GM19351 (cell line): ENCODE measurements around the gene THRB.

Experiments
- ATAC-seq: cut with Tn5 transposase; IDR thresholded peaks from one replicate; pipeline ENCODE4 v1.9.1; 2021; ENCODE audit warnings: mild to moderate bottlenecking, moderate library complexity; ENCODE audit not compliant: unreplicated experiment

The THRB gene

GRCh38 chr3:24316887-24317383 lies 177.7 kb downstream of the THRB start:
- ATAC-seq = no peak

GRCh38 chr3:24315971-24316370 lies 178.7 kb downstream of the THRB start:
- ATAC-seq = no peak

- no peak for ATAC-seq
Measured at GRCh38 chr3:24315356-24315755, 179.3 kb downstream of the THRB start.

- ATAC-seq = no peak
Measured at GRCh38 chr3:24311881-24312280, 182.8 kb downstream of the THRB start.

- no peak for ATAC-seq
Measured at GRCh38 chr3:24310887-24311286, 183.8 kb downstream of the THRB start.

- ATAC-seq = no peak
Measured at GRCh38 chr3:24306518-24306917, 188.1 kb downstream of the THRB start.

- no peak for ATAC-seq
Measured at GRCh38 chr3:24305795-24306467, 188.7 kb downstream of the THRB start.

GRCh38 chr3:24303057-24303754 lies 191.4 kb downstream of the THRB start:
- no peak for ATAC-seq

GRCh38 chr3:24302396-24302795 lies 192.3 kb downstream of the THRB start:
- no peak for ATAC-seq

- no peak for ATAC-seq
Measured at GRCh38 chr3:24300949-24301348, 193.7 kb downstream of the THRB start.

- no peak for ATAC-seq
Measured at GRCh38 chr3:24299806-24300626, 194.6 kb downstream of the THRB start.

GRCh38 chr3:24299246-24299805 lies 195.3 kb downstream of the THRB start:
- ATAC-seq = no peak

- no peak for ATAC-seq
Measured at GRCh38 chr3:24296441-24297205, 198.0 kb downstream of the THRB start.

- ATAC-seq = no peak
Measured at GRCh38 chr3:24294150-24294549, 200.5 kb downstream of the THRB start.

- no peak for ATAC-seq
Measured at GRCh38 chr3:24291646-24292045, 203.0 kb downstream of the THRB start.

GRCh38 chr3:24290596-24290995 lies 204.1 kb downstream of the THRB start:
- no peak for ATAC-seq

- no peak for ATAC-seq
Measured at GRCh38 chr3:24288496-24289236, 206.0 kb downstream of the THRB start.

GRCh38 chr3:24287755-24288450 lies 206.7 kb downstream of the THRB start:
- no peak for ATAC-seq

GRCh38 chr3:24286405-24286804 lies 208.2 kb downstream of the THRB start:
- no peak for ATAC-seq
